ENCODE results near the gene TGM1.
A peak's percentile ranks its signal among the peaks of the same experiment; 100 is the strongest.
"Not testable (repeated sequence)": the region's sequence is repeated elsewhere in the genome, so short reads cannot be mapped to it uniquely, and the experiment has no call there.

The TGM1 gene

GRCh38 chr14:24232121-24232644 is 30.8 kb downstream of the TGM1 start, which contains the start of gene NEDD8:
TSS of gene NEDD8 (minus strand) at chr14:24232367. CDS start at chr14:24232267, 100 bp downstream.
- peak; percentile 92 for DNase-seq

GRCh38 chr14:24231263-24232120 is 31.5 kb downstream of the TGM1 start:
- no peak for DNase-seq

GRCh38 chr14:24228902-24229301 is 34.1 kb downstream of the TGM1 start:
- DNase-seq = no peak

- DNase-seq = no peak
Observed at GRCh38 chr14:24226473-24226872, 36.5 kb downstream of the TGM1 start.

GRCh38 chr14:24224618-24225071 is 38.3 kb downstream of the TGM1 start:
- DNase-seq = no peak

- not testable (repeated sequence) for DNase-seq
Observed at GRCh38 chr14:24222987-24223386, 40.0 kb downstream of the TGM1 start.

GRCh38 chr14:24219521-24219920 is 43.5 kb downstream of the TGM1 start:
- no peak for DNase-seq

GRCh38 chr14:24219080-24219479 is 43.9 kb downstream of the TGM1 start:
- no peak for DNase-seq

GRCh38 chr14:24216876-24217275 is 46.1 kb downstream of the TGM1 start:
- DNase-seq = not testable (repeated sequence)

GRCh38 chr14:24216345-24216699 is 46.7 kb downstream of the TGM1 start:
- DNase-seq = no peak

GRCh38 chr14:24215495-24216344 is 47.3 kb downstream of the TGM1 start, which contains the start of gene MDP1:
TSS of gene MDP1 (minus strand) at chr14:24216066. CDS start at chr14:24215955, 111 bp downstream.
- peak; percentile 88 to 91 for DNase-seq

GRCh38 chr14:24213866-24214662 is 48.9 kb downstream of the TGM1 start:
- DNase-seq = no peak

- DNase-seq = peak; percentile 98 to 99
Observed at GRCh38 chr14:24212924-24213865, 49.8 kb downstream of the TGM1 start, which contains the start of gene CHMP4A. TSS of gene CHMP4A (minus strand) at chr14:24213488. CDS start at chr14:24213439, 49 bp downstream.

GRCh38 chr14:24211311-24211710 is 51.7 kb downstream of the TGM1 start:
- DNase-seq = no peak

GRCh38 chr14:24207625-24208024 is 55.4 kb downstream of the TGM1 start:
- no peak for DNase-seq

GRCh38 chr14:24207104-24207551 is 55.8 kb downstream of the TGM1 start:
- DNase-seq = no peak

- DNase-seq = no peak
Observed at GRCh38 chr14:24206260-24207103, 56.5 kb downstream of the TGM1 start.

GRCh38 chr14:24204163-24205146 is 58.5 kb downstream of the TGM1 start:
- DNase-seq = no peak
